HG02798 (cell line): ENCODE data around the gene UNC5B.
"Not testable (repeated sequence)": the region's sequence is repeated elsewhere in the genome, so short reads cannot be mapped to it uniquely, and the experiment has no call there.

Experiments used
- ATAC-seq: cut with Tn5 transposase; IDR thresholded peaks from one replicate; pipeline ENCODE4 v1.9.1; 2021; ENCODE audit warnings: mild to moderate bottlenecking; ENCODE audit not compliant: unreplicated experiment, poor library complexity

UNC5B gene

GRCh38 chr10:71264345-71265200 lies 52.2 kb downstream of the UNC5B start:
- ATAC-seq: no peak

DNA sequence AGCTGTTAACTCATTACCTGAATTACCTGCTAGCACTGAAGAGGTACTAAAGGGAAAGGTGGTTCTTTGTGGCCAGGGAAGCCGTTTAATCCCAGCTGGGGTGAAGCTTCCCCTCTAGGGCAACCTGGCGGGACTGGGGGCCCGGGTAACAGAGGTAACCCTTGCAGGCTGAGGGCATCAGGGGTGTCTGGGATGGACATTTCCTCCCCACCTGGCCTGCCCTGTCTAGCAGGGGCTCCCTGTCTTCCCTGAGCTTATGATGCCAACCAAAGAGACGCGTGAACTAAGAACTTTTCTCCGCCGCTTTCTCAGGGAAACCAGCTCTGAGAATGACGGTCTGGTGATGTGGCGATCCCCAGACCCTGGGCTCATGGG lies 52.8 kb downstream of the UNC5B start:
- ATAC-seq: no peak

DNA sequence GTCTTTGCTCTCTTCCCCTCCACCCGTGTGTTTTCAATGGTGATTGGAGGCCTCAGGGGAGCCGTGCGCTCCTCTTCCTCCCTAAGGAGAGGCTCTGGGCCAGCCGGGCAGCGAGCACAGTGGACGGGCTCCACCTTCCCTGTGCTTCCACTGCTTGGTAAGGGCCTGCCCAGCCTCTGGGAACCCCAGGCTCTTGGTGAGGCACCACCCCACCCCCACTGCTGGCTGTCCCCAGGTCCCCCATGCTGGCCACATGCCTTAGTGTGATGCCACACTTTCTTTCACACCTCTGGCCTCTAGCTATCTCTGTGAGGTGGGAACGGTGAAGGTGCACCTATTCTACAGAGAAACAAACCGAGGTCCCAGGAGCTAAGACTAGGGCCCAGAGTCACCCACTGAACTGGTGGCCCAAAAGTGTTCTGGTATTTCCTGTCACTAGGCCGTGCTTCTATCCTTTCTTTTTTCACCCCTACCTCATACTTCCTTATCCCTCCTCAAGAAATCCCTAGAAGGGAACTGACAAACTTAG lies 53.3 kb downstream of the UNC5B start:
- ATAC-seq: no peak

- ATAC-seq: no peak
Observed at GRCh38 chr10:71266147-71266917, 54.0 kb downstream of the UNC5B start.

DNA sequence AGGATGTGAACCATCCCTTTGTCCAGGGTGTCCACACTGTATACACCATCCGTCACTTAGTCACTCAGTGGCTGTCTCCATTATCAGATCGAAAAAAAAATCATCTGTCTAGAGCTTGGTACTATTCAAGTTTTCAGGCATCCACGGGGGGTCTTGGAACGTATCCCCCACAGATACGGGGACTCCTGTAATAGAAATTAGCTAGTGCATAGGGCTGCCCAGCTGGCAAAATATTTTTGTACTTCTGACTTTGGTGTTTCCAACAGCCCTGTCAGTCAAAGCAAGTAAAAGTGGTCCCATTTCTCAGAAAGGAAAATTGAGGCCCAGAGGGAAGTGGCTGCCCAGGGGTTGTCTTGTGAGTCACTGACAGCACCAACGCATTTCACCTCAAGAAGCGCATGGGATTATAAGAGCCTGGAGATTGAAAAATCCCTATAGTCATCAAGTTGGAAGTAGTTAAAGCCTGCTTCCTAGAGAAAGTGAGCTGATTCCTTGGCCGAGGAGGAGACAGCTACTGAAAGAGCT lies 54.6 kb downstream of the UNC5B start:
- ATAC-seq: no peak

GRCh38 chr10:71267508-71268240 lies 55.3 kb downstream of the UNC5B start:
- no peak for ATAC-seq

DNA sequence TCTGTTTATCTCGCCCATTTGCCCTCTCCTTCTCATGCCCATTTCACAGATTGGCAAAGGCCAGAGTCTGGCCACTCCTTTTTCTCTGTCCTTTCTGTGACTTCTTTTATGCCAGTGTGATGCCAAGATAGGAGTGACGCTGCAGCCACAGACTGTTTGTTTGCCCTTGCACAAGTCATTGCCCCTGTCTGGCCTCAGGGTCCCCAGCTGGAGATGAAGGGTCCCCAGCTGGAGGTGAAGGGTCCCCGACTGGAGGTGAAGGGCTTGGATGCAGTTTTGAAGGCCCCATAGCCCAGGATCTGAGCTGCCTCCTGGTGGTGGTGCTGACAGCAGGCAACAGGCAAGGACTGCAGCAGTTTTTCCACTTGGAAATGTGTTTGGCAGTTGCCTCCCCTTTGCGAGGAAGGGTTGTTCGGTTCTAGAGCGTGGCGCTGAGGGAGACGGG lies 55.9 kb downstream of the UNC5B start:
- ATAC-seq: no peak

GRCh38 chr10:71268758-71269157 lies 56.4 kb downstream of the UNC5B start:
- no peak for ATAC-seq

- ATAC-seq: no peak
Observed at GRCh38 chr10:71269301-71270288, 57.2 kb downstream of the UNC5B start.

GRCh38 chr10:71270301-71271220 lies 58.2 kb downstream of the UNC5B start:
- no peak for ATAC-seq

DNA sequence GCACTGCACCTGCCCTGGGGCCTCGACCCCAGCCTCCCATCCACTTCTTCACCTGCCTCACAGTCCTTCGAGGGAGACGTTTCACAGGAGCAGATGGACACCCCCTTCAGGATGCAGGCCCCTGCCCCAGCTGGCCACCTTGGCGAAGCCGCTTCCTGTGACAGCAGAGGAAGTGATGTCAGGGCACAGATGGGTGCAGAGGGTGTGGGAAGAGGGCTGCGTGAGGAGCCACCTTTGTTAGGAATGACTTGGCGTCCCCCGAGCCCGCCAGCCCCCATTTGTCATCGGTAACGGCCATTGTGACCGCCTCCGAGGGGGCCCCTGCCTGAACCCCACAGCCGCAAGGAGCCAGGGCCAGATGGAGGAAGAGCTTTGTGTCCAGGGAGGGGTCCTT lies 59.3 kb downstream of the UNC5B start:
- ATAC-seq: no peak

GRCh38 chr10:71272056-71272771 lies 59.8 kb downstream of the UNC5B start:
- no peak for ATAC-seq

GRCh38 chr10:71272974-71273373 lies 60.6 kb downstream of the UNC5B start:
- not testable (repeated sequence) for ATAC-seq

DNA sequence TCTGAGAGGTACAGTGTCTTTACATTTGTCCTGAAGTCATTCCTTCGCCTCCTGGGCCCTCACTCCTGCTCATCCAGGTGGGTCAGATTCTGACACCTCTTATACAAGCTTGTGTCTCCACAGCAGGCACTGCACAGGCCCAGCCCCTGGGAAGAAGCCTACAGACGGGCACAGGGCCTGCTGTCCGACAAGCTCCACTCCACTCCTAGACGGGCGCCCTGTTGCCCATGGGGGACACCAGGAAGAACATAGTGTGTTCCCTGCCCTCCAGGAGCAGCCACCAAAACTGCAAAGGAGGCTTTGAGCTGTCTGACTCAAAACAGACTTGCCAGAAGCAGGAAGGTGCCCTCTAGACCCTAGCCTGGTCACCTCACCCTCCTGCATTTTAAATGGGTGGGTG lies 61.1 kb downstream of the UNC5B start:
- ATAC-seq: no peak

DNA sequence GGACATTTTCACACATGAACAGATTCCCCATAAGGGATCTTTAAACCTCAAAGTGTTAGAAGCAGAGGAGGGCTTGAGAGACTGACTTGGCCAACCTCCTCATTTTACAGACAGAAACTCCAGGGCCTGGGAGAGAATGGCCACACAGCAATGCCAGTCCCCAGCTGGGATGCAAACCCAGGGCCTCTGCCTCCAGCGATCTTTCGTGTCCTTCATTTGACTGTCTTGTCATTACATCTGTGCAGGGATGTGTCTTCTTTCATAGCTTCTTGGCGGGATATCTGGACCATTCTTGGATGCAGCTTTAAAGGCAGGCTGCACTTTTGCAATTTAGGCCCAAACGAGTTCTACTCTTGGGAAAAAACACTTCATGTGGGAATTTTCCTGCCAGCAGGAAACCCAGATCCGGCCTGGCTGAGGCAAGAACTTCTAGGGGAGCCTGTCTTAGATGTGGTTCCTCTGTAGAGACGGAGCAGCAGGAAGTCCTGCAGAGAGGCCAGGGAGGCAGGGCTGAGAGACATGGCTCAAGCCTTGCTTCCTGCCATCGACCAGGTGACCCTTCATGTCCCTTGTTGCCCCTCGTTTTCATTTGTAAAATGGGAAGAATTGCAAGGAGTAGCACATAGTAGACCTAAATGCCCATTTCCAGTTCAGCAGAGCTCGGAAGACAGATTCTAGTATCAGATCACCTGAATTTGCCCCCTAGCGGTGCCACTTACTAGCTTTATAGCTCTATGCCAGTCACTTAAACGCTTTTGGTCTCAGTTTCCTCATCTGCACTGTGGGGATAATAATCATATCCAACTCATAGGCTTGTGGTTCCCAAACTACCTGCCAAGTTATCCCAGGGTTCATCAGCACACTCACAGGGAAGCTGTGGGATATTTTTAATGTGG lies 62.8 kb downstream of the UNC5B start:
- no peak for ATAC-seq

DNA sequence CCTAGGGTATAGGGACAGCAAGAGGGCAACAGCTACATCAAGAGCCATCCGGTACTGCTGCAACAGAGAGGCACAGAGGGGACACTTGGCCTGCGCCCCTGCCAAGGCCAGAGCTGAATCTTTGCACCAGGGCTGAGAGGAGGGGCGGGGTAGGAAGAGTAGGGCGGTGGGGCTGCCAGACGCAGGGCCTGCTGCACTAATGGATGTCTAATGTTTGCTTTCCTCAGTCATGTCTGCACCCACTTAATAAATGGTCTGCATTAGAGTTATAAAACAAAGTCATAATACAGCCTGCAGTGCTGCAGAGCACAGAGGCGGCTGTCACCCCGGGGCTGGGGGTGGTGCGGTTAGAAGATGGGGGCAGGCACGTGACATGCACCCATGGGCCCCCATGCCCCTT lies 64.5 kb downstream of the UNC5B start:
- ATAC-seq: no peak
